ENCODE results near the gene DCAKD.

Gene DCAKD

GRCh38 chr17:45051060-45051719 is at the start of gene DCAKD:
DCAKD (minus strand) TSS chr17:45051632; CDS start chr17:45034885, 16,747 bp downstream.
- DNase-seq = peak; percentile 67 to 85 (median 80)

GRCh38 chr17:45098869-45099616 is 47.6 kb upstream of the DCAKD start:
- peak; percentile 52 to 70 (median 58) for DNase-seq

- DNase-seq = no peak
Measured at GRCh38 chr17:45098081-45098868, 46.8 kb upstream of the DCAKD start.

- no peak for DNase-seq
Measured at GRCh38 chr17:45096926-45097325, 45.5 kb upstream of the DCAKD start.

GRCh38 chr17:45096141-45096540 is 44.7 kb upstream of the DCAKD start:
- DNase-seq = no peak

GRCh38 chr17:45093444-45094110 is 42.1 kb upstream of the DCAKD start:
- no peak for DNase-seq

- DNase-seq = no peak
Measured at GRCh38 chr17:45092911-45093430, 41.5 kb upstream of the DCAKD start.

GRCh38 chr17:45091778-45092425 is 40.5 kb upstream of the DCAKD start:
- DNase-seq = no peak

- no peak for DNase-seq
Measured at GRCh38 chr17:45090711-45091110, 39.3 kb upstream of the DCAKD start.

- DNase-seq = no peak
Measured at GRCh38 chr17:45088741-45089140, 37.3 kb upstream of the DCAKD start.

- DNase-seq = no peak
Measured at GRCh38 chr17:45087978-45088377, 36.5 kb upstream of the DCAKD start.

- DNase-seq = no peak
Measured at GRCh38 chr17:45087504-45087975, 36.1 kb upstream of the DCAKD start.

- no peak for DNase-seq
Measured at GRCh38 chr17:45086865-45087503, 35.6 kb upstream of the DCAKD start.

GRCh38 chr17:45086391-45086790 is 35.0 kb upstream of the DCAKD start:
- DNase-seq = no peak

- no peak for DNase-seq
Measured at GRCh38 chr17:45081047-45081703, 29.7 kb upstream of the DCAKD start.

- DNase-seq = no peak
Measured at GRCh38 chr17:45077643-45078042, 26.2 kb upstream of the DCAKD start.

GRCh38 chr17:45073414-45074070 is 22.1 kb upstream of the DCAKD start:
- no peak for DNase-seq

- no peak for DNase-seq
Measured at GRCh38 chr17:45070809-45071208, 19.4 kb upstream of the DCAKD start.

- DNase-seq = no peak
Measured at GRCh38 chr17:45070001-45070400, 18.6 kb upstream of the DCAKD start.

GRCh38 chr17:45067637-45068036 is 16.2 kb upstream of the DCAKD start:
- no peak for DNase-seq

GRCh38 chr17:45063198-45063597 is 11.8 kb upstream of the DCAKD start:
- DNase-seq = no peak

Data from activated CD4-positive, CD25-positive, alpha-beta regulatory T cell (primary cell).